Ureter (tissue), 1 donor: Measurements from ENCODE around the gene SETX. TPM values are rescaled to one million over a fixed set of nuclear protein-coding genes. Genes with fewer than 3 reads are reported as not detected.
"Not testable (repeated sequence)": the region's sequence is repeated elsewhere in the genome, so short reads cannot be mapped to it uniquely, and the experiment has no call there.

Experiments used
- DNase-seq: peaks from one replicate; pipeline ENCODE4 v3.0.0-alpha.2; 2020; ENCODE audit warnings: low spot score
- total RNA-seq: library from RNA; stranded (reverse); gene quantifications from one replicate; pipeline ENCODE4 v1.2.4, GENCODE V29; 2023
- donor health status: DM: yes; HTN: yes; CAD: no.

Gene SETX, protein sequence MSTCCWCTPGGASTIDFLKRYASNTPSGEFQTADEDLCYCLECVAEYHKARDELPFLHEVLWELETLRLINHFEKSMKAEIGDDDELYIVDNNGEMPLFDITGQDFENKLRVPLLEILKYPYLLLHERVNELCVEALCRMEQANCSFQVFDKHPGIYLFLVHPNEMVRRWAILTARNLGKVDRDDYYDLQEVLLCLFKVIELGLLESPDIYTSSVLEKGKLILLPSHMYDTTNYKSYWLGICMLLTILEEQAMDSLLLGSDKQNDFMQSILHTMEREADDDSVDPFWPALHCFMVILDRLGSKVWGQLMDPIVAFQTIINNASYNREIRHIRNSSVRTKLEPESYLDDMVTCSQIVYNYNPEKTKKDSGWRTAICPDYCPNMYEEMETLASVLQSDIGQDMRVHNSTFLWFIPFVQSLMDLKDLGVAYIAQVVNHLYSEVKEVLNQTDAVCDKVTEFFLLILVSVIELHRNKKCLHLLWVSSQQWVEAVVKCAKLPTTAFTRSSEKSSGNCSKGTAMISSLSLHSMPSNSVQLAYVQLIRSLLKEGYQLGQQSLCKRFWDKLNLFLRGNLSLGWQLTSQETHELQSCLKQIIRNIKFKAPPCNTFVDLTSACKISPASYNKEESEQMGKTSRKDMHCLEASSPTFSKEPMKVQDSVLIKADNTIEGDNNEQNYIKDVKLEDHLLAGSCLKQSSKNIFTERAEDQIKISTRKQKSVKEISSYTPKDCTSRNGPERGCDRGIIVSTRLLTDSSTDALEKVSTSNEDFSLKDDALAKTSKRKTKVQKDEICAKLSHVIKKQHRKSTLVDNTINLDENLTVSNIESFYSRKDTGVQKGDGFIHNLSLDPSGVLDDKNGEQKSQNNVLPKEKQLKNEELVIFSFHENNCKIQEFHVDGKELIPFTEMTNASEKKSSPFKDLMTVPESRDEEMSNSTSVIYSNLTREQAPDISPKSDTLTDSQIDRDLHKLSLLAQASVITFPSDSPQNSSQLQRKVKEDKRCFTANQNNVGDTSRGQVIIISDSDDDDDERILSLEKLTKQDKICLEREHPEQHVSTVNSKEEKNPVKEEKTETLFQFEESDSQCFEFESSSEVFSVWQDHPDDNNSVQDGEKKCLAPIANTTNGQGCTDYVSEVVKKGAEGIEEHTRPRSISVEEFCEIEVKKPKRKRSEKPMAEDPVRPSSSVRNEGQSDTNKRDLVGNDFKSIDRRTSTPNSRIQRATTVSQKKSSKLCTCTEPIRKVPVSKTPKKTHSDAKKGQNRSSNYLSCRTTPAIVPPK (N-terminal part only)
- 67.6 TPM for total RNA-seq

DNA sequence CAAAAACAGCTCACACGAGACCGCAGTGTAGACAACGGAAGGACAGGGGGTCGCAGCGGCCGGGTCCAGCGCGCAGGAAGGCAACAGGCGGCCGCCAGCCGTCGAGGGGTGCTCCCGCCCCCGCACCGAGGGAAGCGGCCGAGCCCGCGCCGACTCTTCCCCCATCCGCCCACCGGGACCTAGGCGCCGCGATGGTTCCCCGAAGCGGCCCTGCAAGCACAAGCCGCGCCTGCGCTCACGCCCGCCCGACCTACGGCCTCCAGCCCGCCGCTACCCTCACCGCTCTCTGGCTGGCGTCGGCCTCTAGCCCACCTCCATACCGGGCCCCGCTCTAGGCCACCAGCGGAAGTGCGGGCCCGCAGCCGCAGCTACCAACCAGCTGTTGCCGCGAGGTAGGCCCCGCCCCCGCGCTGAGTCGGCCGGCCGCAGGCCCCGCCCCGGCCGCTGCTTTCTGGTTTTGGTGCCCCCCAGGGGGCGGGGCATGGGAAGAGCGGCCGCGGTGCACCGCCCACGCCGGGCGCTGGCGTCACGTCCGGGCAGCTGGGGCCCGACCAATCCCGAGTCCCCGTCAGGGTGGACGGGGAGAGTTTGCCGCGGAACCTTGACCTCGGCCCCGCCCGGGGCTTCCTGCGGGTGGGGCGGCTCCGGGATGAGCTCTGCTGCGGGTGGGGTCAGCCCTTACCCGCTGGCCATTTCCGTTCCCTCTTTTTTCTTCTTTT is at the start of gene SETX:
SETX (minus strand) TSS at position 350 of the 719 bp plus-strand sequence. CDS start 5,558 bp downstream, outside the sequence.
- peak; percentile 96 for DNase-seq

DNA sequence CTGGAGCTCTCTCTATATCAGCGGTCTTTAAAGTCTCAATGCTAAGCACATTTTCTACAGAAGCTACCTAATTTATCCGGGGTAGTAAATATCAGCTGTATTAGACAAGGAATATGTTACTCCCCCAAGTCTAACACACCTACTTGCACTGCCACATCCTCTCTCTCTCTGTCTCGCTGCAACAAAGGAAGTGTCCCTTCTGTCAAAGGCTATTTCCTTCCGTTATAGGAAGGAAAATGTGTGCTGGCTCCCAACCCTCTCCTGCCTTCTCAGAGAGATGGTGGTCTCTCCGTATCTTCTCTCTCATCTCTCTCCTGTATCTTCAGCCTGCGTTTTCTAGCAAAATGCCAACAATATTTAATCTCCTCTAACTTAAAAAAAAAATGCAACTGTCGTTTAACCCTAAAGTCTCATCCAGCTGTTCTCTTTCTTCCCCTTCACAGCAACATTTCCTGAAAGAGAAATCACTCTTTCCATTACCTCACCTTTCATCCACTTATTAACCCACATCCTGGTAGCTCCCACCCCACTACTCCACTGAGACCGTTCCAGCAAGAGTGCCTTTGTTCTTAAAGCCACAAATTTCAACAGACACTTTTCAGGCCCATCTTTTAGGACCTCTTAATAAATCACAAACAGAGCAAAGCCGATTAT is 49.6 kb upstream of the SETX start:
- DNase-seq = no peak

DNA sequence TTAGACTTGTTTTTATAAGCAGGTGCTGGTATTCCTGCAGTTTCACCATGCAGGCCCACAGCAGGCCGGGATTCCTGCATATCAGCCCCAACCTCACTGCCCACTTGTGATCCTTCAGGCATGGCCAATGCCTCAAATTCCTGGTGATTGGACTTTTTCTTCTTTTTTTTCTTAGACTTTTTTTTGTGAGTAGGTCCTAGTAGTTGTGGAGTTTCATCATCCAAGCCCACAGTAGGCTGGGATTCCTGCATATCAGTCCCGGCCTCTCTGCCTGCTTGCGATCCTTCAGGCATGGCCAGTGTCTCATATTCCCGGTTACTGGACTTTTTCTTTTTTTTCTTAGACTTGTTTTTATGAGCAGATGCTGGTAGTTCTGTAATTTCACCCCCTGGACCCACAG is 47.0 kb upstream of the SETX start:
- DNase-seq = no peak

DNA sequence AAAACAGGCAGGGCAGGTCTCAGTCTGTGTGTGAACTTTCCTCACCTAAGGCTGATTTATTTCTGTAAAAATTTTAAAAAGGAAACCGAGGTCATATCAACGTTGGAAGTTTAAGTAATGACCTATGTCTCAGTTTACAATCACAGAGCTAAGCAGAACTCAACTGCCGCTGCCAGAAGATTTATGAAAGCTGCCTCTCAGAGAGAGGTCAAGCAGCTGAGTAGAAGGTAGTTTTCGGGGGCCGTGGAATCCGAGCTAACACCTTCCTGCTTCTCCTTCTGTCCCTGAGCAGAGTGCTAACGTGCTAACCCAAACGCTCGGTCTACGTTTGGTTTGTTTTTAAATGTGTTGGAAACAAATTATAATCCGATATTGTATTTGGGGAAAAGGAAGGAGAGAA is 40.8 kb upstream of the SETX start:
- no peak for DNase-seq

DNA sequence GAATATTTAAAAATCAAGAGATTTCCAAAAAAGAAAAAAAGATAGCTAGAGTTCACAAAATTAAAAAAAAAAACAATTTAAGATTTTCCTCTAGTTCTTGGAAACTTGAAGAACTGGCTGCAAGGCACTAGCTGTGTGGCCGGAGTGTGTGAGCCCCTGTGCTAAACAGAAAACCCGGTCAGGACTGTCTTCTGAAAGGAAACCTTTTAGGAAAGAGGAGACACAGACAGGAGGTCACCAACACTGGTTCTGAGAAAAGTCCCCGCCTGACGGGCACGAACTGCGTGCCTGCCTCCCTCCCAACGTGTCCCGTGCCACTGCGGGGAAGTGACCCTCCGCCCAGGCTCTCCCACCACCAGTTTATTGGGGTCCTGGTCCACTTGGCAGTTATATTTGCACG is 36.7 kb upstream of the SETX start:
- no peak for DNase-seq

DNA sequence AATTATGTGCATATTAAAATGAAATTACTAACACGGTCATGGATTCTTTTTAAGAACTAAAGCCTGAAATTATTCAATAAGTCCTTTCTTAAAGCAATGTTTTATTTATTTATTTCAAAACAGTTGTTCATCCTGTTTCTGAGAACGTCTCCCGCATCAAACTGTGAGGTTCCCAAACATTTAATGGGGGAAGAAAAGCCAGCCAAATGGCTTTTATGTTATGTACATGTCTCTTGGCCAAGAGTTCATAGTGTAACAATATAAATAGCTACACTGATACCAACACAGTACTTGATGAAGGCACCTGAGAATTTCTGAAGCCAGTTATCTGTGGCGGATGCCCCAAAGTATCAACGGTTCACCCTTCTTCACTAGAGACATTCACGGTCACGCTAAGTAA is 36.2 kb upstream of the SETX start:
- DNase-seq = no peak

DNA sequence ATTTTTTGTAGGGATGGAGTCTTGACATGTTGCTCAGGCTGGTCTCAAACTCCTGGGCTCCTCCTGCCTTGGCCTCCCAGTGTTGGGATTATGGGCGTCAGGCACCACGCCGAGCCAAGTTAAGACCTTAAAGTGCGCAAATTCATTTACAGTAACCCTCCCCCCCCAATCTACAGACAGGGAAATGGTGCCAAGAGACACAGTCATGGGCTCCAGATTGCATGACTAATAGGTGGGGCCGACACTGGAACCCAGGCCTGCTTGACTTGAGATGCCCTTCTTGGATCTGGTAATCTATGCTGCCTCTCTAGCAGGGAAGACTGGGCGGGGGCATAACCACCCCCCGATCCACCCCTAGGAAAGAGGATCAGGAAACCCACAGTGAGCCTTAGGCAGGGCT is 32.3 kb upstream of the SETX start:
- no peak for DNase-seq

DNA sequence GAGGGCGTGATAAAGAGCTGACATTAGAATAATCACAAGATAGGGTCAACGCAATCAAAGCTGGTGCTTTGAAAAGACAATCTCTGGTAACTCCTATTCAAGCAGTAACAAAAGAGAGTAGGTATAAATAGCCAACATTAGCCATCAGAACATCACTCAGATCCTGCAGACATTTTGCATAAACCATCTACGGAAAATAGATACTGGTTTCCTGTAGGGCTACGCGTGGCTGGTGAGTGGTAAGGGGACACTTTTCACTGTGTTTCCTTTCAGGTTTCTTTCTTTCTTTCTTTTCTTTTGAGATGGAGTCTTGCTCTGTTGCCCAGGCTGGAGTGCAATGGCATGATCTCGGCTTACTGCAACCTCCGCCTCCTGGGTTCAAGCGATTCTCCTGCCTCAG is 29.6 kb upstream of the SETX start:
- DNase-seq = no peak

DNA sequence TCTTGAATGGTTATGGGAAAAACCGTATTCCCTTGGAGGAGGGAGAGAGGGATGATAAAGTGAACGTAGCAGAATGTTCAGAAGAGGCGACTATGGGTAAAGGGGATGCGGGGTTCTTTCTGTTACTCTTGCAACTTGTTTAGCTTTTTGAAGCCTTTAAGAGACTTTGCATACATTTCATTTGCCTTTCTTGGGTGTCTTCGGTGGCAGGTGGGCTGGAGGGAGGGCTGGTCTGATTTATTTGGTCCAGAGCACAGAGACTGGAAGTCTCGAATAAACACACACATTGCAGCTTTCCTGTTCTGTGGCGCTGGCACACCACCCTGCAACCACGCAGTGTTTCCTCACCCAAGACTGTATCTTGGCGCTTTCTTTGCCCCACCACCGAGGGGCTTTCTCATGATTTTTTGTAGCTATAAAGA is 28.7 kb upstream of the SETX start:
- DNase-seq = no peak

DNA sequence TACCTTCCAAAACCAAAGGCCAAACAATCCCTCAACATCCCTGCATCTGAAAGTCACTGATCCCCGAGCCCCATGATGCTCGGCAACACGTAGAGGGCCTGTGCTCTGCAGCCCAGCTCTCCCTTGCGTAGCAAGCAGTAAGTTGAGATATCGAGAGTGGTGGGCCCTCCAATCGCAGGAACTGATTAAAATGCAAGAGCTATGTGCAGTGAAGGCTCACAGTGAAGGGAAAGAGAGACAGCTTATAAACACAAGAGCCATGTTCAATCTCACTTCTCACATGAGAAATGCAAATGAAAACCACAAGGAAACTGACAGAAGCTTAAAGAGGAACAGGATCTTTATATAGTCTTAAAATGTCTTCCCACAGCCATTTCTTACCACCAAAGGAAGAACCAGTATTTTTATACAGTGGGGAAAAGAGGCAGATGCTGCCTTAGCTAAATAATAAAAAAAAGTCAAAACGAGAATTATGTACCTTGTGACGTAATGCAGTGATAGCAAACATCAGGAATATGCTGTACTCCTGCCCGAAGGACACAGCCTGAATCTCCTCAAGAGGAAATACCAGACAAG is 27.3 kb upstream of the SETX start:
- DNase-seq = no peak

DNA sequence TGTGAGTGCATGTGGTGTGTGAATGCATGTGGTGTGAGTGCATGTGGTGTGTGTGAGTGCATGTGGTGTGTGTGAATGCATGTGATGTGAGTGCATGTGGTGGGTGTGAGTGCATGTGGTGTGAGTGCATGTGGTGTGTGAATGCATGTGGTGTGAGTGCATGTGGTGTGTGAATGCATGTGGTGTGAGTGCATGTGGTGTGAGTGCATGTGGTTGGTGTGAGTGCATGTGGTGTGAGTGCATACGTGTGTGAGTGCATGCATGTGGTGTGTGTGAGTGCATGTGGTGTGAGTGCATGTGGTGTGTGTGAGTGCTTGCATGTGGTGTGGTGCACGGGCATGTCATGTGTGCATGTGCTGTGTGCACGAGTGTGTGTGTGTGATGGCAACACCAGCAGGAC is 23.6 kb upstream of the SETX start:
- DNase-seq = not testable (repeated sequence)

DNA sequence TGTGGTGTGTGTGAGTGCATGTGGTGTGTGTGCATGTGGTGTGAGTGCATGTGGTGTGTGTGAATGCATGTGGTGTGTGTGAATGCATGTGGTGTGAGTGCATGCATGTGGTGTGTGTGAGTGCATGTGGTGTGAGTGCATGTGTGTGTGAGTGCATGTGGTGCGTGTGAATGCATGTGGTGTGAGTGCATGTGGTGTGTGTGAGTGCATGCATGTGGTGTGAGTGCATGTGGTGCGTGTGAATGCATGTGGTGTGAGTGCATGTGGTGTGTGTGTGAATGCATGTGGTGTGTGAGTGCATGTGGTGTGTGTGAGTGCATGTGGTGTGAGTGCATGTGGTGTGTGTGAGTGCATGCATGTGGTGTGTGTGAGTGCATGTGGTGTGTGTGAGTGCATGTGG is 23.0 kb upstream of the SETX start:
- not testable (repeated sequence) for DNase-seq

DNA sequence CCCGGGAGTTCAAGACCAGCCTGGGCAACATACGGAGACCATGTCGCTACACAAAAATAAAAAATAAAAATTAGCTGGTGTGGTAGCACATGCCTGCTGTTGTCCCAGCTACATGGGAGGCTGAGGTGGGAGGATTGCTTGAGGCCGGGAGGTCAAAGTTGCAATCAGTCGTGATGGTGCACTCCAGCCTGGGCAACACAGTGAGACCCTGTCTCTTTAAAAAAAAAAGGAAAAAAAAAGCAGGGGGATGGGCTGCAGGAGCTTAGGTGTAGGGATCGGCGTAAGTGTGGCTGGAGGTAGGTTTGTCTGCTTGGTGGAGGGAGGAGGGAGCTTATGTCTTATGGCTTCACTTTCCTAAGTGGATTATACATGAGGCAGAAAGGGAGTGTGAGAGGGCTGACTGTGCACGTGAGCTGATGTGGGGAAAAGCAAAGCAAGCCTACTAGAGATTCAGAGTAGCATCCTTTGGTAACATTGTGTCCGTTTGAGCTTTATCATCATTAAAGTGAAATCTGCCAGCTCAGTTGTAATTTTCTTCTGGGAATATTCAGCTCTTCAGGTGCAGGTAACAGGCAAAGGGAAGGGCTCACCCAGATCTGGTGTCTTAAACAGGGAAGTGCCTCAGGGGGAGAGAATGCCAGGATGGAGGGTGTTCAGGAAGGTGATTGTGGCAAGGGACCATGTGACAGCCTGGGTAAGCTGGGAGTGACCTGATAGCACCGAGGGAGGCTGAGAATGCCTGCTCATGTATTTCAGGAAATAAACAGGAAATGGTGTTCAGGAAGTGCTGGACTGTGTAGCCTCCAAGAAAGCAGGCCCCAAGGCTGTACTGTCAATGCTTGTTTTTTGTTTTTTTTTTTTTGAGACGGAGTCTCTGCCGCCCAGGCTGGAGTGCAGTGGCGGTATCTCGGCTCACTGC is 17.6 kb upstream of the SETX start:
- peak; percentile 75 for DNase-seq

DNA sequence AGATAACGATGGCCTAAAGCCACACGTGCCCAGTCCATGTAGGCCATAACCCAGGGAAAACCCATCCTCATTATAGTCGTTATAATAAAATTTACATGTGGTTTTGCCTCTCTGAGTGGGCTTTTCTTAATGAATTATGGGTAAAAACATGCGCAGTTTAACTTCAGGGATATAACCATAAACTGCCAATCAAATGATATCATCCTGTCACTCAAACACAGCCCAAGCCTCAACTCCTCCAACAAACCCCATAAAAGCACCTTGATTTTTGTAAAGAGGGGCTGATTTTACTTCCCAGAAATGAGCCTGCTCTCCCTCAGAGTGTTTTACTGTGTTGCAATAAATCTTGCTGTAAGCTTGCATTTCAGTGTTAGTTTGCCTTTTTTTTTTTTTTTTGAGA is 15.8 kb upstream of the SETX start:
- no peak for DNase-seq

DNA sequence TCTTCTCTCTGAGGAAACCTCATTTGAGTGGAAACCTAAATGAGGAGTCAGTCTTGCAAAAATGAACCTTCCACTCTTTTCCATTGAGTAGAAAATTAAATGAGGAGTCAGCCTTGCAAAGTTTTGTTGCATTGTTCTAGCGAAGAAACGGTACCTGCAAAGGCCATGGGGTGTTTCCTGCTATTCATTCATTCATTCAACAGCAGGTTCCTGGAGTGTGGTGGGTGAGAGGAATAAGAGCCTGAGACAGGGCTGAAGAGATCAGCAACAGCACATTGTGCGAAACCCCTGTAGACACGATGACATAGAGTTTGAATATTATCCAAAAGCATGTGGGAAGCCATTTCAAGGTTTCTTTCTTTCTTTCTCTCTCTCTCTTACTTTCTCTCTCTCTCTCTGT is 14.6 kb upstream of the SETX start:
- no peak for DNase-seq

DNA sequence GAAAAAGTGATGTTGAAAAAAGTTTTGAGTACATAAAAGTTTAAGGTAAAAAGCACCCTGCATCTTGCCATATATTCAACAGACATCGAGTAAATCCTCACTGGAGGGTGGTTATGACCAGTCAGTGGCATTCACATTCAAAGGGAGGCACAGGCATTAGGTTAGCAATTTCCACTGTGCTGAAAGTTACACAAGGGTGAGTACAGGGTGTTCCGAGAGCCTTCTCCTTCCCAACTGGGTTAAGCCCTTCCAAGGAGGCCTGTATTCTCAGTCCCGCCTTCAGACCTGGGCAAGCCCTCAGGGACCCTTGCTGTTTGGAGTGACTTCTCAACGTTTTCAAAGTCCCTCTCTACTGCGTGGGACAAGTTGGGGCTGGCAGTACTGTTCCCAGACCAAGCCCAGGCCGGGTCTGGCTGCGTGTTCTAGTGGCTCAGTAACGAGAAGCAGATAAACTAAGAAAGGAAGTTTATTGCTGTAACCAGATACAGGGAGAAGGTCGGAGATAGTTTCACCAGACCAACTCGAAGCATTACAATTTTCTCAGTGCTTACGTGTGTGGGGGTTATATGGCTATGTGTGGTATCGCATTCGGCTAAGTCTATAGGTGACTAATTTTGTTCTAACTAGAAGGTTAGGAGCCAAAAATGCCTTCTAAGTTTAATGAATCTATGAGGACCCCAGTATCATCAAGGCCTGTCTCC is 13.0 kb upstream of the SETX start:
- peak; percentile 50 for DNase-seq

DNA sequence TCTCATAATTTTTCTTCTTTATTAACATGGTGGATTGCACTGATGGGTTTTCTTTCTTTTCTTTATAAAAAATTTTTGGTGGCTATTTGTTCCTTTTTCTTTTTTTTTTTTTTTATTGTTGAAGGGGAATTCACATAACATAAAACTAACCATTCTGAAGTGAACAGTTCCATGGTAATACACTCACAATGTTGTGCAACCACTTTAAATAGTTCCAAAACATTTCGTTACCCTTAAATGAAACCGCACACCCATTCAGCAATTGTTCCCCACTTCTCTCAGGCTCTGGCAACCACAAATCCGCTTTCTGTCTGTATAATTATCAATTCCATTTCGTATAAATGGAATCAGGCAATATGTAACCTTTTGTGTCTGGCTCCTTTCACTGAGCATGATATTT is 11.7 kb upstream of the SETX start:
- no peak for DNase-seq

DNA sequence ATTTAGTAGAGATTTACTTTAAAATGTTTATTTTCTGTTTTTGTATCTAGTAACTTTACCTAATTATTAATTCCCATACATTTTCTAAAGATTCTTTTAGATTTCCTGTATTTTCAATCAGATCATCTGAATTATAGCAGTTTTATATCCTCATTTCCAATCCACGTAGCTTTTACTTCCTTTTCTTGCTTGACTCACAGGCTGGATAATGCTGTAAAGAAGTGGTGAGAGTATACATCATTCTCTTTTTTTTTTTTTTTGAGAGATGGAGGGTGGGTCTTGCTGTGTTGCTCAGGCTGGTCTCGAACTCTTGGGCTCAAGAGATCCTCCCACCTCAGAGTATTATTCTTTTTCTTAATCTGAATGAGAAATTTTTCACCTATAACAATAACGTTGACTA is 11.2 kb upstream of the SETX start:
- DNase-seq = no peak

DNA sequence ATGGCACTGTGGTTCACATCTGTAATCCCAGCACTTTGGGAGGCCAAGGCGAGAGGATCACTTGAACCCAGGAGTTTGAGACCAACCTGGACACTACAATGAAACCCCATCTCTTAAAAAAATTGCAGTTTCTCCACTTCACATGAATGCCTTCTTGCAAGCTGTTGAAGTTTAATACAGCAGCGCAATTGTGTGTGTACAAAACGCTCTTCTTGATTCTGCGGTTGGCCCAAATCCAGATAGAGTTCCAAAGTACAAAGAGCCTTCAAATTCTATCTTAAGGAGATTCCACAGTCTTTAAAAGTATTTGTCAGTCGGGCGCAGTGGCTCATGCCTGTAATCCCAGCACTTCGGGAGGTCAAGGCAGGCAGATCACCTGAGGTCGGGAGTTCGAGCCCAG is 9.3 kb upstream of the SETX start:
- no peak for DNase-seq
